ENCODE results near the gene PCNT.

- TF ChIP-seq CTCF (IDR thresholded peaks at IDR 0.05): no peak
- no peak for TF ChIP-seq EZH2 (IDR thresholded peaks at IDR 0.05; ENCODE audit: borderline replicate concordance, insufficient read depth, low read depth, low read length, poor library complexity, severe bottlenecking)
Observed at GRCh38 chr21:46317710-46318463, 6.1 kb upstream of the PCNT start.

Measured in B cell (primary cell).